Measurements from ENCODE around the gene TTC38. TPM values are rescaled to one million over a fixed set of nuclear protein-coding genes. Genes with fewer than 3 reads are reported as not detected.

Gene TTC38
- polyA plus RNA-seq, 2 of the 4 experiments (the other 2 are of a cell fraction), result 12.4 to 22.1 TPM

GRCh38 chr22:46220921-46221320 is 46.9 kb upstream of the TTC38 start:
- ChIA-PET POLR2A (no interaction called here), CTCF (interaction anchor here (0.7 kb wide), 1 partner anchor 173 kb away, joined by 3 read pairs; no protein-coding TSS in a partner anchor)
- Histone ChIP-seq H3K4me1 (no peaks in the 10 kb centered on the region), H3K4me3 (no peak overlapping the region), H3K4me2 (no peak overlapping the region), H3K9me3 (no peaks in the 10 kb centered on the region), H3K27ac (no peak overlapping the region)
- 81% methylated on average over 5 of the region's 5 CpGs for WGBS (ENCODE audit: missing lambda C conversion rate)
- ATAC-seq (no peak), DNase-seq (ENCODE audit: low read depth in 1 of 2, low spot score in 1 of 2) (no peak), FAIRE-seq (no peak)
- TF ChIP-seq JUNB (IDR thresholded peaks at IDR 0.05) (no peak), NR3C1 (IDR thresholded peaks at IDR 0.05) (no peak), USF2 (IDR thresholded peaks at IDR 0.05) (no peak), EHF (CRISPR knock-in tag; IDR thresholded peaks at IDR 0.05) (no peak), CBX8 (IDR thresholded peaks at IDR 0.05) (no peak), ZFP36 (IDR thresholded peaks at IDR 0.05; ENCODE audit: borderline replicate concordance, partially characterized antibody) (no peak)

- no peaks in the 10 kb centered on the region for H3K4me1 ChIP-seq
- no peak for ATAC-seq
- no peak overlapping the region for H3K27ac ChIP-seq
- no peak for DNase-seq (ENCODE audit: low read depth in 1 of 2, low spot score in 1 of 2)
- ChIA-PET POLR2A (no interaction called here), CTCF (interaction anchor here (1.2 to 1.6 kb wide), 2 partner anchors 10 to 230 kb away, joined by 3 to 4 read pairs; no protein-coding TSS in a partner anchor)
- WGBS (ENCODE audit: missing lambda C conversion rate), result 90% methylated on average over 17 of the region's 23 CpGs
- no peaks in the 10 kb centered on the region for H3K9me3 ChIP-seq
- no peak overlapping the region for H3K4me2 ChIP-seq
- no peak for TF ChIP-seq ZC3H11A (IDR thresholded peaks at IDR 0.05)
- no peak for TF ChIP-seq CTCF (IDR thresholded peaks at IDR 0.05)
- no peak for TF ChIP-seq MYC (IDR thresholded peaks at IDR 0.05; ENCODE audit: borderline replicate concordance, low read length)
- TF ChIP-seq ESRRA (IDR thresholded peaks at IDR 0.05; ENCODE audit: borderline replicate concordance, low read length), result no peak
- no peak overlapping the region for H3K4me3 ChIP-seq
- no peak for FAIRE-seq
These were observed 43.5 kb upstream of the TTC38 start for GRCh38 chr22:46224044-46224897.

GRCh38 chr22:46224898-46225290 is 42.9 kb upstream of the TTC38 start:
- DNase-seq (ENCODE audit: low read depth in 1 of 2, low spot score in 1 of 2) (no peak), ATAC-seq (no peak), FAIRE-seq (no peak)
- 93% methylated on average over 4 of the region's 10 CpGs for WGBS (ENCODE audit: missing lambda C conversion rate)
- TF ChIP-seq JUN (IDR thresholded peaks at IDR 0.05), result no peak
- no peak for TF ChIP-seq NFE2L2 (conservative IDR thresholded peaks at IDR 0.05; ENCODE audit: low read length)
- no peak for TF ChIP-seq CTCF (IDR thresholded peaks at IDR 0.05)
- no peak for TF ChIP-seq KDM1A (IDR thresholded peaks at IDR 0.05; ENCODE audit: low read depth)
- TF ChIP-seq MAFK (IDR thresholded peaks at IDR 0.05; ENCODE audit: partially characterized antibody), result no peak
- no peak for TF ChIP-seq CBX2 (IDR thresholded peaks at IDR 0.05; ENCODE audit: borderline replicate concordance, low read depth)
- no peak for TF ChIP-seq HOXB13 (CRISPR knock-in tag; IDR thresholded peaks at IDR 0.05; ENCODE audit: low read depth)
- no peak for TF ChIP-seq SMC3 (IDR thresholded peaks at IDR 0.05)
- TF ChIP-seq HES2 (IDR thresholded peaks at IDR 0.05), result no peak
- TF ChIP-seq ZNF302 (CRISPR knock-in tag; IDR thresholded peaks at IDR 0.05), result no peak
- TF ChIP-seq NR3C1 (IDR thresholded peaks at IDR 0.05), result no peak
- no peak for TF ChIP-seq GATA3 (IDR thresholded peaks at IDR 0.05; ENCODE audit: borderline replicate concordance)
- TF ChIP-seq HDAC2 (IDR thresholded peaks at IDR 0.05), result no peak
- no peak for TF ChIP-seq CEBPB (IDR thresholded peaks at IDR 0.05)
- no peak for TF ChIP-seq ZC3H11A (IDR thresholded peaks at IDR 0.05)
- TF ChIP-seq BHLHE40 (IDR thresholded peaks at IDR 0.05; ENCODE audit: low read depth, low read length), result no peak
- no peak for TF ChIP-seq JUNB (IDR thresholded peaks at IDR 0.05)
- TF ChIP-seq CBX8 (IDR thresholded peaks at IDR 0.05), result no peak
- no peak overlapping the region for H3K4me2 ChIP-seq
- no peak overlapping the region for H3K4me3 ChIP-seq
- no peak overlapping the region for H3K27ac ChIP-seq
- H3K4me1 ChIP-seq, result no peaks in the 10 kb centered on the region
- POLR2A ChIA-PET, result no interaction called here
- CTCF ChIA-PET, result interaction anchor here (1.2 to 1.6 kb wide), 2 partner anchors 10 to 231 kb away, joined by 3 to 4 read pairs; no protein-coding TSS in a partner anchor
- H3K9me3 ChIP-seq, result no peaks in the 10 kb centered on the region
